Measurements from ENCODE around the gene NPNT. TPM values are rescaled to one million over a fixed set of nuclear protein-coding genes. Genes with fewer than 3 reads are reported as not detected.

The NPNT gene
- polyA plus RNA-seq, 1 of the 3 experiments (the other 2 are of a cell fraction), result not detected

DNA sequence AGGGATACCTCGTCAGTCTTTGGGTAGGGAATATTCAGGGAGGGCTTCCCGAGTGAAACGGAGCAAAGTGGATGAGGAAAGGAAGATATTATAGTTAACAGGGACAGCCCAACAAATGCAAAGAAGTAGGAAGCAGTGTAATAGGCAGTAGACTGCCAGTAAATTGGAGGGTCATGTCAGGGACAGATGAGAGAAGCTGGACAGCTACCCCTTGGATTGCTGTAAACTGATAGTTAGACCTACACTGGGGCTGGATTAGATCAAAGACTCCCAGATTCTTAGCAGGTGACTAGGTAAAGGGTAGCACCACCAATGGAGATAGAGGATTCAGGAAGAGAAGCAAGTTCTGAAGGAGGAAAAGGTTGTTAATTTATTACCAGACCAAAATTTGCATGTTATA is 48.0 kb downstream of the NPNT start:
- 39% methylated on average over 3 of the region's 3 CpGs for WGBS (ENCODE audit: low lambda C conversion rate)
- ChIA-PET POLR2A (no interaction called here), CTCF (no interaction called here)
- no peaks in the 10 kb centered on the region; a peak in 1 of 4 replicates for H3K4me1 ChIP-seq (ENCODE audit: control insufficient read depth in 1 of 2, insufficient read depth in 2 of 2, low read depth in 1 of 2, low read length in 1 of 2)
- H3K9me3 ChIP-seq, result no peaks in the 10 kb centered on the region
- no peak overlapping the region for H3K9ac ChIP-seq
- no peaks in the 10 kb centered on the region for H3F3A ChIP-seq (replicated peaks; ENCODE audit: insufficient read depth)
- H3K79me2 ChIP-seq (ENCODE audit: insufficient read depth), result no peaks in the 10 kb centered on the region
- H2AFZ ChIP-seq (ENCODE audit: low read depth), result no peak overlapping the region
- DNase-seq, result no peak
- no peaks in the 10 kb centered on the region for H3K36me3 ChIP-seq (replicated peaks in 1 of 2; ENCODE audit: control insufficient read depth in 1 of 2, insufficient read depth in 2 of 2, low read length in 1 of 2)
- no peak overlapping the region for H3K27ac ChIP-seq (ENCODE audit: low read depth in 2 of 2, low read length in 1 of 2)
- no peaks in the 10 kb centered on the region for H3K9me2 ChIP-seq
- H4K20me1 ChIP-seq (ENCODE audit: insufficient read depth), result no peaks in the 10 kb centered on the region
- H3K4me2 ChIP-seq, result no peak overlapping the region
- TF ChIP-seq ELF1 (IDR thresholded peaks at IDR 0.05), result no peak
- TF ChIP-seq GATA2 (CRISPR knock-in tag; IDR thresholded peaks at IDR 0.05), result no peak
- TF ChIP-seq, protein P1, sequence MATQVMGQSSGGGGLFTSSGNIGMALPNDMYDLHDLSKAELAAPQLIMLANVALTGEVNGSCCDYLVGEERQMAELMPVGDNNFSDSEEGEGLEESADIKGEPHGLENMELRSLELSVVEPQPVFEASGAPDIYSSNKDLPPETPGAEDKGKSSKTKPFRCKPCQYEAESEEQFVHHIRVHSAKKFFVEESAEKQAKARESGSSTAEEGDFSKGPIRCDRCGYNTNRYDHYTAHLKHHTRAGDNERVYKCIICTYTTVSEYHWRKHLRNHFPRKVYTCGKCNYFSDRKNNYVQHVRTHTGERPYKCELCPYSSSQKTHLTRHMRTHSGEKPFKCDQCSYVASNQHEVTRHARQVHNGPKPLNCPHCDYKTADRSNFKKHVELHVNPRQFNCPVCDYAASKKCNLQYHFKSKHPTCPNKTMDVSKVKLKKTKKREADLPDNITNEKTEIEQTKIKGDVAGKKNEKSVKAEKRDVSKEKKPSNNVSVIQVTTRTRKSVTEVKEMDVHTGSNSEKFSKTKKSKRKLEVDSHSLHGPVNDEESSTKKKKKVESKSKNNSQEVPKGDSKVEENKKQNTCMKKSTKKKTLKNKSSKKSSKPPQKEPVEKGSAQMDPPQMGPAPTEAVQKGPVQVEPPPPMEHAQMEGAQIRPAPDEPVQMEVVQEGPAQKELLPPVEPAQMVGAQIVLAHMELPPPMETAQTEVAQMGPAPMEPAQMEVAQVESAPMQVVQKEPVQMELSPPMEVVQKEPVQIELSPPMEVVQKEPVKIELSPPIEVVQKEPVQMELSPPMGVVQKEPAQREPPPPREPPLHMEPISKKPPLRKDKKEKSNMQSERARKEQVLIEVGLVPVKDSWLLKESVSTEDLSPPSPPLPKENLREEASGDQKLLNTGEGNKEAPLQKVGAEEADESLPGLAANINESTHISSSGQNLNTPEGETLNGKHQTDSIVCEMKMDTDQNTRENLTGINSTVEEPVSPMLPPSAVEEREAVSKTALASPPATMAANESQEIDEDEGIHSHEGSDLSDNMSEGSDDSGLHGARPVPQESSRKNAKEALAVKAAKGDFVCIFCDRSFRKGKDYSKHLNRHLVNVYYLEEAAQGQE (IDR thresholded peaks at IDR 0.05; ENCODE audit: low read depth, low read length), result peak; percentile 66; the same call in 1 of the 2 replicates
- no peaks in the 10 kb centered on the region for H3K27me3 ChIP-seq (ENCODE audit: insufficient read depth)
- no peak overlapping the region for H3K4me3 ChIP-seq (ENCODE audit: low read depth in 2 of 2, low read length in 1 of 2)

DNA sequence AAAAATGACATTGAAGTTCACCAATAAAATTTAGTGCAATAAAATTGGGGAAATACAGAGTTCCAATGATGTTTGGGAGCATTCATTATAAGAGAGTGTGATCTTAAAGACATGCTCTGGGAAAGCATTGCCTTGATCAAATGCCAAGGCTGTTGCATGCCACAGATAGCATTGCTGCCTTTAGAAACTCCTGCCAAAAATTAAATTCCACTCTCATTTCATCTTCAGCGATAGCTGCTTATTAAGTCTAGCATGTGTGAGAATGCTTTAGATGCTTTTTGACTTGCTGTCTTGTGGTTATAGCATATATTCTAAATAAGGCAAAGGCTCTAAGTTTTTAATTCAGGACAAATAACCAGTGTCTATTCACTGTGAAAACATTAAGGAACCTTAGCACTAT is 49.3 kb downstream of the NPNT start:
- H3K79me2 ChIP-seq (ENCODE audit: insufficient read depth), result no peaks in the 10 kb centered on the region
- H3K4me3 ChIP-seq (ENCODE audit: low read depth in 2 of 2, low read length in 1 of 2), result no peak overlapping the region
- H3K36me3 ChIP-seq (replicated peaks in 1 of 2; ENCODE audit: control insufficient read depth in 1 of 2, insufficient read depth in 2 of 2, low read length in 1 of 2), result no peaks in the 10 kb centered on the region
- no peaks in the 10 kb centered on the region for H3K9me2 ChIP-seq
- POLR2A ChIA-PET, result no interaction called here
- CTCF ChIA-PET, result no interaction called here
- H4K20me1 ChIP-seq (ENCODE audit: insufficient read depth), result no peaks in the 10 kb centered on the region
- no peak for DNase-seq
- no peaks in the 10 kb centered on the region; a peak in 1 of 4 replicates for H3K4me1 ChIP-seq (ENCODE audit: control insufficient read depth in 1 of 2, insufficient read depth in 2 of 2, low read depth in 1 of 2, low read length in 1 of 2)
- H3F3A ChIP-seq (replicated peaks; ENCODE audit: insufficient read depth), result no peaks in the 10 kb centered on the region
- H3K27me3 ChIP-seq (ENCODE audit: insufficient read depth), result no peaks in the 10 kb centered on the region
- H3K4me2 ChIP-seq, result no peak overlapping the region
- no peak overlapping the region for H3K9ac ChIP-seq
- 31% methylated on average over 1 of the region's 1 CpG for WGBS (ENCODE audit: low lambda C conversion rate)
- no peak overlapping the region; a peak in 1 of 4 replicates for H3K27ac ChIP-seq (ENCODE audit: low read depth in 2 of 2, low read length in 1 of 2)
- TF ChIP-seq, protein P2, sequence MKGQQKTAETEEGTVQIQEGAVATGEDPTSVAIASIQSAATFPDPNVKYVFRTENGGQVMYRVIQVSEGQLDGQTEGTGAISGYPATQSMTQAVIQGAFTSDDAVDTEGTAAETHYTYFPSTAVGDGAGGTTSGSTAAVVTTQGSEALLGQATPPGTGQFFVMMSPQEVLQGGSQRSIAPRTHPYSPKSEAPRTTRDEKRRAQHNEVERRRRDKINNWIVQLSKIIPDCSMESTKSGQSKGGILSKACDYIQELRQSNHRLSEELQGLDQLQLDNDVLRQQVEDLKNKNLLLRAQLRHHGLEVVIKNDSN (IDR thresholded peaks at IDR 0.05; ENCODE audit: borderline replicate concordance, low read depth), result no peak
- TF ChIP-seq NFIC (IDR thresholded peaks at IDR 0.05; ENCODE audit: borderline replicate concordance), result peak; percentile 57
- TF ChIP-seq, protein P3, sequence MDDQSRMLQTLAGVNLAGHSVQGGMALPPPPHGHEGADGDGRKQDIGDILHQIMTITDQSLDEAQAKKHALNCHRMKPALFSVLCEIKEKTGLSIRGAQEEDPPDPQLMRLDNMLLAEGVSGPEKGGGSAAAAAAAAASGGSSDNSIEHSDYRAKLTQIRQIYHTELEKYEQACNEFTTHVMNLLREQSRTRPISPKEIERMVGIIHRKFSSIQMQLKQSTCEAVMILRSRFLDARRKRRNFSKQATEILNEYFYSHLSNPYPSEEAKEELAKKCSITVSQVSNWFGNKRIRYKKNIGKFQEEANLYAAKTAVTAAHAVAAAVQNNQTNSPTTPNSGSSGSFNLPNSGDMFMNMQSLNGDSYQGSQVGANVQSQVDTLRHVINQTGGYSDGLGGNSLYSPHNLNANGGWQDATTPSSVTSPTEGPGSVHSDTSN (IDR thresholded peaks at IDR 0.05), result 0 out of 2 replicates have a peak, but pooled peaks have one; percentile 22
- H2AFZ ChIP-seq (ENCODE audit: low read depth), result no peak overlapping the region
- H3K9me3 ChIP-seq, result no peaks in the 10 kb centered on the region

All from SK-N-SH (cell line).